DND-41 (cell line): Measurements from ENCODE around the gene AXIN1.

ENCODE experiments used
- CTCF ChIP-seq: IDR thresholded peaks from 2 replicates; pipeline ENCODE4 v1.5.1; 2012; ENCODE audit warnings: borderline replicate concordance, low read length, moderate library complexity, mild to moderate bottlenecking; ENCODE audit not compliant: poor library complexity, severe bottlenecking; ENCODE audit errors: extremely low read depth
- EZH2 ChIP-seq: IDR thresholded peaks from 3 replicates; pipeline ENCODE4 v1.6.1; 2012; ENCODE audit warnings: borderline replicate concordance, low read depth, mild to moderate bottlenecking, moderate library complexity, low read length, inconsistent platforms; ENCODE audit not compliant: severe bottlenecking

- no peak for TF ChIP-seq CTCF
- no peak for TF ChIP-seq EZH2
Observed at GRCh38 chr16:287298-287811, 65.2 kb downstream of the AXIN1 start.
